Activated T-helper 1 cell treated with anti-CD3 and anti-CD28 coated beads, Interleukin-12 subunit alpha, Interleukin-12 subunit beta, Interleukin-2, Interleukin-4 antibody, amounts not matched to agents 30 ng/mL and 10 ng/mL and 1 ng/mL, durations not matched to agents 14 hours and 24 hours and 36 hours (primary cell): ENCODE results near the gene ZNF665. TPM values are rescaled to one million over a fixed set of nuclear protein-coding genes. Genes with fewer than 3 reads are reported as not detected.
A peak's percentile ranks its signal among the peaks of the same experiment; 100 is the strongest.
"Not testable (repeated sequence)": the region's sequence is repeated elsewhere in the genome, so short reads cannot be mapped to it uniquely, and the experiment has no call there.

Experiments used
- DNase-seq: peaks from one replicate; pipeline ENCODE4 v3.0.0; 2021; ENCODE audit warnings: low spot score
- H3K27ac Mint-ChIP-seq: one replicate; pipeline ENCODE4 v1.8.0; 2021; ENCODE audit warnings: mild to moderate bottlenecking, mixed read lengths
- H3K27me3 Mint-ChIP-seq: one replicate; pipeline ENCODE4 v1.8.0; 2022; ENCODE audit warnings: mild to moderate bottlenecking, moderate library complexity, mixed read lengths; ENCODE audit not compliant: insufficient read depth
- H3K36me3 Mint-ChIP-seq: one replicate; pipeline ENCODE4 v1.8.0; 2021; ENCODE audit warnings: low read depth, mixed read lengths
- H3K4me1 Mint-ChIP-seq: one replicate; pipeline ENCODE4 v1.8.0; 2021; ENCODE audit warnings: low read depth, mixed read lengths
- H3K4me3 Mint-ChIP-seq: one replicate; pipeline ENCODE4 v1.8.0; 2021; ENCODE audit warnings: mild to moderate bottlenecking, moderate library complexity, mixed read lengths
- H3K9me3 Mint-ChIP-seq: one replicate; pipeline ENCODE4 v1.8.0; 2021; ENCODE audit warnings: mixed read lengths
- intact Hi-C: fragments of 100-400 bp; cut with micrococcal nuclease; formaldehyde crosslinking; loops from one replicate; pipeline ENCODE4 v1.15.1; 2024
- total RNA-seq: library from RNA; stranded (reverse); gene quantifications from 2 replicates; pipeline ENCODE4 v1.2.3, GENCODE V29; 2022

ZNF665 gene
- total RNA-seq, 1 donor from 2014 or later = 2.6 TPM

GRCh38 chr19:53185155-53185882 lies 7.8 kb downstream of the ZNF665 start:
- H3K27ac Mint-ChIP-seq, H3K4me1 Mint-ChIP-seq, H3K27me3 Mint-ChIP-seq, DNase-seq, intact Hi-C loops, H3K4me3 Mint-ChIP-seq: not testable (repeated sequence)
- peaks cover 13% of the 10 kb centered on the region for H3K36me3 Mint-ChIP-seq
- peaks cover 35% of the 10 kb centered on the region for H3K9me3 Mint-ChIP-seq

DNA sequence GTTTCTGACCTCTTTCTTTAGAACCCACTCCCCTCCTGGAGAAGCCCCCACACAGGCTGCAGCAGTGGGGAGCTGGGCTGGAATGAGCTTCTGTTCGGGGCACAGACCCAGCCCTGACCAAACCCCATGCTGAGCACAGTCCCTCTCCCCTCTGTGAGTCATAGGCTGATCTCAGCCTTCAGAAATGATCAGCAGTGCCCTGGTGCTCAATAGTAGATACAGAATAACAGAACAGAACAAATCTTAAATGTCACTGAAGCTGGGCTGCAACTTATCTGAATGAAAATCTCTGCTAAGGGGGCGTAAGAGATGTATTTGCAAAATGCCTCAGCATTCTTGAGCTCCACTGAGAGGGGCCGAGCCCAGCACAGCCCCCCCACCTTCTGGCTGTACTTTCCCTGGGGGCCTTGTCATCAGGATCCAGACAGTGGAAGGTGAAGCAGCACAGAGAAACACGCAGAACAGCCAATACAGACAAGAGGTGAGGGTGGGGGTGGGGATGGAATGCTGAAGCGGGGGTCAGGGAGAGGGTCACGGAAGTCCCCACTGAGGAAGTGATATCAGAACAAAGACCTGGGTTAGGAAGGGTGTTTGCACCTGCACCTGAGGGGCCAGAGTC lies 9.9 kb downstream of the ZNF665 start:
- intact Hi-C loops = no loop called here
- Mint-ChIP-seq H3K4me3 (no peak overlapping the region), H3K4me1 (no peaks in the 10 kb centered on the region), H3K27me3 (no peaks in the 10 kb centered on the region), H3K27ac (no peak overlapping the region), H3K9me3 (peaks cover 31% of the 10 kb centered on the region), H3K36me3 (peaks cover 13% of the 10 kb centered on the region)
- DNase-seq = no peak

GRCh38 chr19:53182202-53182601 lies 11.0 kb downstream of the ZNF665 start:
- H3K4me3 Mint-ChIP-seq = no peak overlapping the region
- peaks cover 13% of the 10 kb centered on the region for H3K36me3 Mint-ChIP-seq
- H3K9me3 Mint-ChIP-seq = peaks cover 40% of the 10 kb centered on the region
- intact Hi-C loops = no loop called here
- H3K4me1 Mint-ChIP-seq = no peaks in the 10 kb centered on the region
- DNase-seq = no peak
- no peaks in the 10 kb centered on the region for H3K27me3 Mint-ChIP-seq
- H3K27ac Mint-ChIP-seq = no peak overlapping the region

- no peak for DNase-seq
- Mint-ChIP-seq H3K4me1 (no peaks in the 10 kb centered on the region), H3K36me3 (peaks cover 12% of the 10 kb centered on the region), H3K27ac (no peak overlapping the region), H3K27me3 (no peaks in the 10 kb centered on the region), H3K4me3 (no peak overlapping the region), H3K9me3 (peaks cover 51% of the 10 kb centered on the region)
- intact Hi-C loops = no loop called here
Measured at GRCh38 chr19:53177986-53178385, 15.2 kb downstream of the ZNF665 start.

- Mint-ChIP-seq H3K4me1 (no peaks in the 10 kb centered on the region), H3K27ac (no peak overlapping the region), H3K36me3 (peaks cover 9% of the 10 kb centered on the region), H3K27me3 (no peaks in the 10 kb centered on the region), H3K9me3 (peaks cover 64% of the 10 kb centered on the region), H3K4me3 (no peak overlapping the region)
- intact Hi-C loops = no loop called here
- no peak for DNase-seq
Measured at GRCh38 chr19:53172889-53173288, 20.3 kb downstream of the ZNF665 start.

- Mint-ChIP-seq H3K4me1 (no peaks in the 10 kb centered on the region), H3K9me3 (peaks cover 60% of the 10 kb centered on the region), H3K27ac (no peak overlapping the region), H3K4me3 (no peak overlapping the region), H3K27me3 (no peaks in the 10 kb centered on the region), H3K36me3 (peaks cover 8% of the 10 kb centered on the region)
- intact Hi-C loops = no loop called here
- DNase-seq = no peak
Measured at GRCh38 chr19:53165691-53166091, 27.5 kb downstream of the ZNF665 start.

DNA sequence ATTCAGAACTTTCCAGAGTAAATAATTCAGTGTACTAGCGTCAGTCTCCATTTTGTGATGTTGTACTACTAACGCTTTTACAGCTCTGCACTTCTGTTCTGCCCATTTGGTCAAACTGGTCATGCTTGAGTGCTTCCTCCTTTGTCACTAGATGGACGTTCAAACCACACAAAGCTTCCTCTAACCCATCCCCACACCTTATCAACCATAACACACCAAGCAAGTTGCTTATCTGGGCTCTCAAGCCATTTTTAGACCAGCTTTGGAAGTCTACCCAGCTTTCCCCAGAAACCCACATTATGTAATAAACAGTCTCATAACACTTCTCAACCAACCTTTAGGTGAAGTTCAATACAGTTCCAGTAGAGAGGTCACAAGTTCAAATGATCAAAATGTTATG lies 32.0 kb downstream of the ZNF665 start:
- Mint-ChIP-seq H3K9me3 (peaks cover 61% of the 10 kb centered on the region), H3K27me3 (no peaks in the 10 kb centered on the region), H3K36me3 (peaks cover 19% of the 10 kb centered on the region), H3K27ac (no peak overlapping the region), H3K4me1 (peaks cover 15% of the 10 kb centered on the region), H3K4me3 (no peak overlapping the region)
- DNase-seq = no peak
- intact Hi-C loops = no loop called here

DNA sequence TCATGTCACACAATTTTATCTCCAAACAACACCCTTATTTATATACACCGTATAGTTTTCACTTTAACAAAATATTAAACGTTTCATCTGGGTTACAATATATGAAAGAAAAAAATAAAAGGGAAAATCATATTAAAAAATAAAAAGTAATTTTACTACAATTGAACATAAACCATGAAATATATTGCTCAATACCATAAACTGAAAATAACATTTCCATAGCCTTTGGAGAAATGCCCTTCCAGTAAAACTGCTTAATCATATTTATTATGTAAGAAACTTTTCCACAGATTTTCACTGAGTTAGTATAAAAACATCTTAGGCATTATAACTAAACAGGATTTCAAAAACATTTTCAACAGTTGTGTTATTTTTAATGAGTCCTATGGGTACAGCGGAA lies 32.8 kb downstream of the ZNF665 start:
- Mint-ChIP-seq H3K4me3 (no peak overlapping the region), H3K27ac (no peak overlapping the region), H3K36me3 (peaks cover 15% of the 10 kb centered on the region), H3K27me3 (no peaks in the 10 kb centered on the region), H3K9me3 (peaks cover 53% of the 10 kb centered on the region), H3K4me1 (peaks cover 15% of the 10 kb centered on the region)
- no peak for DNase-seq
- intact Hi-C loops = no loop called here

GRCh38 chr19:53158119-53158656 lies 35.0 kb downstream of the ZNF665 start:
- peak; percentile 16 for DNase-seq
- Mint-ChIP-seq H3K9me3 (peaks cover 54% of the 10 kb centered on the region), H3K27me3 (no peaks in the 10 kb centered on the region), H3K27ac (peak overlapping the region; percentile 71), H3K36me3 (peaks cover 24% of the 10 kb centered on the region), H3K4me1 (peaks cover 15% of the 10 kb centered on the region), H3K4me3 (peak overlapping the region; percentile 85)
- intact Hi-C loops = loop anchor here (2.0 kb wide), 1 partner anchor 175 kb away; the partner anchor contains the start of gene ZNF845

DNA sequence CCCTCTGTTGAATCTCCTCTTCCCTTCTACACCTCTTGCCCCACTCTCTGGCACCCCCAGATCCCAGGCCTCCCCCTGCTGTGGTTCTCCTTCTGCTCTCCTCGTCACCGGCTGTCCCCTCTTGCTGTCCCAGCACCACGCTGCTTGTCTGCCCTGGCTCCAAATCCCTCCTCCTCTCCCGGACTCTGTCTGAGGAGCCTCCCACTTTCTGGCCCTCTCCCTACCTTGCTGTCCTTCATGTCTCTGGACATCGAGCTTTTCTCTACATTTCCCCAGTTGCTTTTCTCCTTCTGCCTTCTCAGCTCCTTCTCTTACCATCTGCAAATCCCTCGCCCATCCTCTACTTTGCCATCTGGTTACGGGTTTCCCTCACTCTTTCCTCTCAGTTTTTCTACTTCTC lies 35.5 kb downstream of the ZNF665 start:
- H3K27ac Mint-ChIP-seq = no peak overlapping the region
- intact Hi-C loops = loop anchor here (2.0 kb wide), 1 partner anchor 175 kb away; the partner anchor contains the start of gene ZNF845
- H3K4me3 Mint-ChIP-seq = peak overlapping the region; percentile 85
- H3K27me3 Mint-ChIP-seq = no peaks in the 10 kb centered on the region
- peaks cover 52% of the 10 kb centered on the region for H3K9me3 Mint-ChIP-seq
- H3K4me1 Mint-ChIP-seq = peaks cover 15% of the 10 kb centered on the region
- H3K36me3 Mint-ChIP-seq = peaks cover 28% of the 10 kb centered on the region
- DNase-seq = no peak

GRCh38 chr19:53156850-53157249 lies 36.3 kb downstream of the ZNF665 start:
- peaks cover 15% of the 10 kb centered on the region for H3K4me1 Mint-ChIP-seq
- peaks cover 32% of the 10 kb centered on the region for H3K36me3 Mint-ChIP-seq
- intact Hi-C loops = no loop called here
- DNase-seq = no peak
- no peaks in the 10 kb centered on the region for H3K27me3 Mint-ChIP-seq
- peak overlapping the region; percentile 85 for H3K4me3 Mint-ChIP-seq
- H3K9me3 Mint-ChIP-seq = peaks cover 52% of the 10 kb centered on the region
- no peak overlapping the region for H3K27ac Mint-ChIP-seq

GRCh38 chr19:53147645-53148044 lies 45.5 kb downstream of the ZNF665 start:
- Mint-ChIP-seq H3K4me1 (no peaks in the 10 kb centered on the region), H3K27me3 (no peaks in the 10 kb centered on the region), H3K36me3 (peaks cover 46% of the 10 kb centered on the region), H3K4me3 (no peak overlapping the region), H3K9me3 (peaks cover 70% of the 10 kb centered on the region), H3K27ac (no peak overlapping the region)
- intact Hi-C loops = no loop called here
- no peak for DNase-seq

- DNase-seq = no peak
- H3K27me3 Mint-ChIP-seq = no peaks in the 10 kb centered on the region
- no peak overlapping the region for H3K4me3 Mint-ChIP-seq
- H3K4me1 Mint-ChIP-seq = no peaks in the 10 kb centered on the region
- peaks cover 75% of the 10 kb centered on the region for H3K9me3 Mint-ChIP-seq
- intact Hi-C loops = no loop called here
- peaks cover 25% of the 10 kb centered on the region for H3K36me3 Mint-ChIP-seq
- no peak overlapping the region for H3K27ac Mint-ChIP-seq
Measured at GRCh38 chr19:53140351-53140750, 52.8 kb downstream of the ZNF665 start.
